GM12873 (cell line): ENCODE data around the gene ALK.

Experiments
- TF ChIP-seq, protein P1 (sequence below): IDR thresholded peaks from 2 replicates; pipeline ENCODE4 v1.5.1; 2012; ENCODE audit warnings: low read depth, mild to moderate bottlenecking, moderate library complexity, low read length, control low read depth; ENCODE audit not compliant: insufficient read depth; ENCODE audit errors: missing control alignments

Gene ALK

GRCh38 chr2:29226808-29227207 lies 694.6 kb downstream of the ALK start:
- TF ChIP-seq, protein P1, sequence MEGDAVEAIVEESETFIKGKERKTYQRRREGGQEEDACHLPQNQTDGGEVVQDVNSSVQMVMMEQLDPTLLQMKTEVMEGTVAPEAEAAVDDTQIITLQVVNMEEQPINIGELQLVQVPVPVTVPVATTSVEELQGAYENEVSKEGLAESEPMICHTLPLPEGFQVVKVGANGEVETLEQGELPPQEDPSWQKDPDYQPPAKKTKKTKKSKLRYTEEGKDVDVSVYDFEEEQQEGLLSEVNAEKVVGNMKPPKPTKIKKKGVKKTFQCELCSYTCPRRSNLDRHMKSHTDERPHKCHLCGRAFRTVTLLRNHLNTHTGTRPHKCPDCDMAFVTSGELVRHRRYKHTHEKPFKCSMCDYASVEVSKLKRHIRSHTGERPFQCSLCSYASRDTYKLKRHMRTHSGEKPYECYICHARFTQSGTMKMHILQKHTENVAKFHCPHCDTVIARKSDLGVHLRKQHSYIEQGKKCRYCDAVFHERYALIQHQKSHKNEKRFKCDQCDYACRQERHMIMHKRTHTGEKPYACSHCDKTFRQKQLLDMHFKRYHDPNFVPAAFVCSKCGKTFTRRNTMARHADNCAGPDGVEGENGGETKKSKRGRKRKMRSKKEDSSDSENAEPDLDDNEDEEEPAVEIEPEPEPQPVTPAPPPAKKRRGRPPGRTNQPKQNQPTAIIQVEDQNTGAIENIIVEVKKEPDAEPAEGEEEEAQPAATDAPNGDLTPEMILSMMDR: no peak

- TF ChIP-seq, protein P1: no peak
Measured at GRCh38 chr2:29226375-29226774, 695.0 kb downstream of the ALK start.

GRCh38 chr2:29225814-29226213 lies 695.6 kb downstream of the ALK start:
- TF ChIP-seq, protein P1: no peak

- TF ChIP-seq, protein P1: no peak
Measured at GRCh38 chr2:29224693-29225551, 696.5 kb downstream of the ALK start.

- TF ChIP-seq, protein P1: no peak
Measured at GRCh38 chr2:29223851-29224692, 697.3 kb downstream of the ALK start.

DNA sequence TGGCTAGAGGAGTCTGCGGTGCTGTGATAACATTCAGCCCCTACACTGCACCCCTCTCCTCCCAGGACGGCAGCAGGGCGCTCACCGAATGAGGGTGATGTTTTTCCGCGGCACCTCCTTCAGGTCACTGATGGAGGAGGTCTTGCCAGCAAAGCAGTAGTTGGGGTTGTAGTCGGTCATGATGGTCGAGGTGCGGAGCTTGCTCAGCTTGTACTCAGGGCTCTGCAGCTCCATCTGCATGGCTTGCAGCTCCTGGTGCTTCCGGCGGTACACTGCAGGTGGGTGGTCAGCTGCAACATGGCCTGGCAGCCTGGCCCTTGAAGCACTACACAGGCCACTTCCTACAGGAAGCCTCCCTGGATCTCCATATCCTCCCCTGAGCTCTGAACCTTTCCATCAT lies 698.1 kb downstream of the ALK start:
- TF ChIP-seq, protein P1: no peak
